Pancreas (tissue), 10 donors: ENCODE results near the gene DUSP14. TPM values are rescaled to one million over a fixed set of nuclear protein-coding genes. Genes with fewer than 3 reads are reported as not detected.

ENCODE experiments used
- ATAC-seq, 4 donors: fragments of 200-7000 bp; cut with Tn5 transposase; one replicate each; pipeline versions ENCODE4 v1.8.0 to v1.9.1; 2020; ENCODE audit warnings: mild to moderate bottlenecking in 4 of 4, moderate library complexity in 4 of 4
- DNase-seq, 6 donors: peaks; one replicate each; pipeline ENCODE4 v3.0.0-alpha.2; 2020
- FAIRE-seq: peaks from 2 replicates; lab custom pipeline; 2012; peaks lifted over from hg19 to GRCh38; lab: Jason Lieb, UNC
- H3K27ac ChIP-seq, 4 donors: fragments of 200-600 bp; sonication (generic); 1 replicate in 3 of 4; 2 replicates in 1 of 4; pipeline versions ENCODE4 v1.5.0 to v1.8.0; 2020
- H3K27me3 ChIP-seq, 4 donors: fragments of 200-600 bp; one replicate each; pipeline ENCODE4 v1.8.0; 2021
- H3K36me3 ChIP-seq, 3 donors: fragments of 200-600 bp; sonication (generic) in 1 of 3; one replicate each; pipeline versions ENCODE4 v1.5.0 to v1.8.0; 2020 to 2021
- H3K4me1 ChIP-seq, 3 donors: fragments of 200-600 bp; one replicate each; pipeline ENCODE4 v1.8.0; 2021
- H3K4me3 ChIP-seq, 4 donors: fragments of 200-600 bp; sonication (generic) in 2 of 4; one replicate each; pipeline versions ENCODE4 v1.5.0 to v1.8.0; 2020 to 2021
- H3K9me3 ChIP-seq, 4 donors: fragments of 200-600 bp; one replicate each; pipeline ENCODE4 v1.8.0; 2021
- CTCF ChIP-seq, 4 donors: fragments of 200-600 bp; sonication (generic) in 3 of 4; IDR thresholded peaks; one replicate each; pipeline versions ENCODE4 v1.5.0 to v1.8.0; 2021; ENCODE audit warnings: antibody characterized with exemption in 4 of 4
- WGBS, 2 donors: extraction: QIAGEN DNeasy Blood & Tissue Kit; methylation state at CpG; one replicate each; pipeline ENCODE4 v1.1.7; 2013; 5-methylcytosine and 5-hydroxymethylcytosine counted together
- intact Hi-C, 3 donors: fragments of 100-400 bp; cut with DNase I; formaldehyde crosslinking; loops; one replicate each; pipeline versions ENCODE4 v1.11.1 to v1.14.2; 2022
- polyA plus RNA-seq, 2 donors: library from polyadenylated mRNA; stranded (reverse); fragments of 200-250 nt; gene quantifications; one replicate each; pipeline ENCODE4 v1.2.3, GENCODE V29; 2013
- total RNA-seq, 6 donors: library from RNA; stranded (reverse); fragmentation: NEBNext Ultra II Directional in 4 of 6; extraction: Animal tissue kit (Norgen Biotek cat#: 25700) in 4 of 6; gene quantifications; one replicate each; pipeline versions ENCODE4 v1.2.1 to v1.2.4, GENCODE V29; 2021 to 2023
- donor health status: healthy with polysubstance abuse.
- donor health status: DM: no; HTN: no; CAD: no; lungs with moderate emphysema.
- donor health status: DM: no; HTN: no; CAD: no.
- donor health status: control.
- donor health status: control.
- donor health status: Bipolar disorder and iron deficiency.
- donor health status: DM: yes; HTN: yes; CAD: no.
- donor health status: DM: no; HTN: no; CAD: no.
- donor health status: DM: no; HTN: no; CAD: no.
- donor health status: DM: yes; HTN: yes; CAD: no.

The DUSP14 gene
- total and polyA plus RNA-seq, 8 donors: 2.7 to 6.4 (median 4.4) TPM

GRCh38 chr17:37546302-37546701 is 56.6 kb downstream of the DUSP14 start:
- Histone ChIP-seq H3K27ac (no peak overlapping the region), H3K4me3 (no peak overlapping the region), H3K9me3 (no peaks in the 10 kb centered on the region), H3K27me3 (no peaks in the 10 kb centered on the region), H3K4me1 (no peaks in the 10 kb centered on the region), H3K36me3 (peaks cover 4 to 12% (median 11%) of the 10 kb centered on the region in 3 donors)
- intact Hi-C loops: no loop called here
- TF ChIP-seq CTCF (IDR thresholded peaks at IDR 0.05): no peak
- DNase-seq (no peak), FAIRE-seq (no peak), ATAC-seq (no peak)
- 61 to 68% methylated on average over 3 of the region's 3 CpGs for WGBS, 2 donors

GRCh38 chr17:37547986-37548385 is 58.3 kb downstream of the DUSP14 start:
- no peak for TF ChIP-seq CTCF (IDR thresholded peaks at IDR 0.05)
- WGBS, 2 donors: 18 to 19% methylated on average over 1 of the region's 1 CpG
- no peak for FAIRE-seq

GRCh38 chr17:37551788-37552187 is 62.1 kb downstream of the DUSP14 start:
- ATAC-seq (no peak), DNase-seq (no peak), FAIRE-seq (no peak)
- Histone ChIP-seq H3K9me3 (no peaks in the 10 kb centered on the region), H3K27ac (no peak overlapping the region), H3K4me1 (no peaks in the 10 kb centered on the region), H3K4me3 (no peak overlapping the region), H3K27me3 (no peaks in the 10 kb centered on the region), H3K36me3 (peaks cover 0 to 3% (median 0%) of the 10 kb centered on the region in 3 donors)
- no peak for TF ChIP-seq CTCF (IDR thresholded peaks at IDR 0.05)
- WGBS, 2 donors: 88 to 90% methylated on average over 3 of the region's 3 CpGs
- intact Hi-C loops: no loop called here

More at GRCh38 chr17:37547986-37548385, 58.3 kb downstream of the DUSP14 start:
- Histone ChIP-seq H3K4me1 (no peaks in the 10 kb centered on the region), H3K27ac (no peak overlapping the region), H3K36me3 (no peaks in the 10 kb centered on the region), H3K27me3 (no peaks in the 10 kb centered on the region), H3K9me3 (no peaks in the 10 kb centered on the region), H3K4me3 (no peak overlapping the region)
- no peak for DNase-seq
- intact Hi-C loops: no loop called here
- no peak for ATAC-seq

GRCh38 chr17:37553401-37553966 is 63.8 kb downstream of the DUSP14 start:
- Histone ChIP-seq H3K27ac (no peak overlapping the region), H3K36me3 (peaks cover 0 to 13% (median 3%) of the 10 kb centered on the region in 3 donors), H3K27me3 (no peaks in the 10 kb centered on the region), H3K4me3 (no peak overlapping the region), H3K4me1 (no peaks in the 10 kb centered on the region), H3K9me3 (no peaks in the 10 kb centered on the region)
- 86 to 88% methylated on average over 6 of the region's 6 CpGs for WGBS, 2 donors
- FAIRE-seq (no peak), DNase-seq (no peak), ATAC-seq (no peak)
- intact Hi-C loops: no loop called here
- TF ChIP-seq CTCF (IDR thresholded peaks at IDR 0.05): no peak

- WGBS, 2 donors: 89 to 92% methylated on average over 3 of the region's 3 CpGs
- no peak overlapping the region for H3K4me3 ChIP-seq
- intact Hi-C loops: no loop called here
- H3K27ac ChIP-seq: no peak overlapping the region
- no peaks in the 10 kb centered on the region for H3K27me3 ChIP-seq
- FAIRE-seq: no peak
- H3K9me3 ChIP-seq: no peaks in the 10 kb centered on the region
- no peak for DNase-seq
- H3K4me1 ChIP-seq: no peaks in the 10 kb centered on the region
- ATAC-seq: no peak
- TF ChIP-seq CTCF (IDR thresholded peaks at IDR 0.05): no peak
- peaks cover 0 to 31% (median 3%) of the 10 kb centered on the region in 3 donors for H3K36me3 ChIP-seq
These were observed 65.7 kb downstream of the DUSP14 start for GRCh38 chr17:37555386-37555785.
